ENCODE data around the gene ABLIM1.

Gene ABLIM1

GRCh38 chr10:114544045-114544659 lies 113.9 kb downstream of the ABLIM1 start:
- no peak for DNase-seq (ENCODE audit: low read depth)

- no peak for DNase-seq (ENCODE audit: low read depth)
These were observed 114.6 kb downstream of the ABLIM1 start for GRCh38 chr10:114543456-114543855.

- no peak for DNase-seq (ENCODE audit: low read depth)
These were observed 115.7 kb downstream of the ABLIM1 start for GRCh38 chr10:114542373-114542772.

- no peak for DNase-seq (ENCODE audit: low read depth)
These were observed 116.3 kb downstream of the ABLIM1 start for GRCh38 chr10:114541797-114542160.

GRCh38 chr10:114541081-114541796 lies 116.8 kb downstream of the ABLIM1 start:
- DNase-seq (ENCODE audit: low read depth) = peak; percentile 93

GRCh38 chr10:114540236-114540635 lies 117.8 kb downstream of the ABLIM1 start:
- no peak for DNase-seq (ENCODE audit: low read depth)

- no peak for DNase-seq (ENCODE audit: low read depth)
These were observed 118.5 kb downstream of the ABLIM1 start for GRCh38 chr10:114539623-114540022.

GRCh38 chr10:114538181-114538906 lies 119.7 kb downstream of the ABLIM1 start:
- no peak for DNase-seq (ENCODE audit: low read depth)

GRCh38 chr10:114537736-114538135 lies 120.3 kb downstream of the ABLIM1 start:
- no peak for DNase-seq (ENCODE audit: low read depth)

GRCh38 chr10:114534571-114534981 lies 123.5 kb downstream of the ABLIM1 start:
- DNase-seq (ENCODE audit: low read depth) = no peak

GRCh38 chr10:114532226-114532625 lies 125.8 kb downstream of the ABLIM1 start:
- no peak for DNase-seq (ENCODE audit: low read depth)

- DNase-seq (ENCODE audit: low read depth) = peak; percentile 63
These were observed 131.4 kb downstream of the ABLIM1 start for GRCh38 chr10:114526504-114527238.

GRCh38 chr10:114526126-114526503 lies 132.0 kb downstream of the ABLIM1 start:
- no peak for DNase-seq (ENCODE audit: low read depth)

- peak; percentile 31 for DNase-seq (ENCODE audit: low read depth)
These were observed 132.6 kb downstream of the ABLIM1 start for GRCh38 chr10:114525368-114525949.

- no peak for DNase-seq (ENCODE audit: low read depth)
These were observed 134.2 kb downstream of the ABLIM1 start for GRCh38 chr10:114523876-114524275.

GRCh38 chr10:114521255-114521654 lies 136.8 kb downstream of the ABLIM1 start:
- DNase-seq (ENCODE audit: low read depth) = no peak

GRCh38 chr10:114520453-114520852 lies 137.6 kb downstream of the ABLIM1 start:
- peak; percentile 49 for DNase-seq (ENCODE audit: low read depth)

GRCh38 chr10:114519756-114520293 lies 138.2 kb downstream of the ABLIM1 start:
- no peak for DNase-seq (ENCODE audit: low read depth)

GRCh38 chr10:114519306-114519669 lies 138.8 kb downstream of the ABLIM1 start:
- DNase-seq (ENCODE audit: low read depth) = no peak

GRCh38 chr10:114518401-114519305 lies 139.4 kb downstream of the ABLIM1 start:
- DNase-seq (ENCODE audit: low read depth) = no peak
